ENCODE data around the gene NCKAP1. TPM values are rescaled to one million over a fixed set of nuclear protein-coding genes. Genes with fewer than 3 reads are reported as not detected.

Gene NCKAP1
- total RNA-seq, 1 donor from 2014 or later, result 13.2 TPM

GRCh38 chr2:182920631-182921056 lies 117.6 kb downstream of the NCKAP1 start:
- Mint-ChIP-seq H3K4me3 (ENCODE audit: low read depth) (no peak overlapping the region), H3K9me3 (no peaks in the 10 kb centered on the region), H3K4me1 (ENCODE audit: low read depth) (no peaks in the 10 kb centered on the region), H3K27ac (no peak overlapping the region), H3K36me3 (ENCODE audit: low read depth) (no peaks in the 10 kb centered on the region), H3K27me3 (ENCODE audit: low read depth) (no peaks in the 10 kb centered on the region)
- intact Hi-C loops (cut with micrococcal nuclease), result no loop called here
- DNase-seq (ENCODE audit: low spot score), result no peak

- H3K4me3 Mint-ChIP-seq (ENCODE audit: low read depth), result no peak overlapping the region
- H3K27me3 Mint-ChIP-seq (ENCODE audit: low read depth), result no peaks in the 10 kb centered on the region
- H3K9me3 Mint-ChIP-seq, result no peaks in the 10 kb centered on the region
- intact Hi-C loops (cut with micrococcal nuclease), result no loop called here
- H3K36me3 Mint-ChIP-seq (ENCODE audit: low read depth), result no peaks in the 10 kb centered on the region
- no peaks in the 10 kb centered on the region for H3K4me1 Mint-ChIP-seq (ENCODE audit: low read depth)
- no peak for DNase-seq (ENCODE audit: low spot score)
- H3K27ac Mint-ChIP-seq, result no peak overlapping the region
Measured at GRCh38 chr2:182920089-182920488, 118.2 kb downstream of the NCKAP1 start.

- H3K36me3 Mint-ChIP-seq (ENCODE audit: low read depth), result no peaks in the 10 kb centered on the region
- DNase-seq (ENCODE audit: low spot score), result no peak
- H3K4me3 Mint-ChIP-seq (ENCODE audit: low read depth), result no peak overlapping the region
- no peaks in the 10 kb centered on the region for H3K4me1 Mint-ChIP-seq (ENCODE audit: low read depth)
- intact Hi-C loops (cut with micrococcal nuclease), result no loop called here
- H3K9me3 Mint-ChIP-seq, result no peaks in the 10 kb centered on the region
- no peaks in the 10 kb centered on the region for H3K27me3 Mint-ChIP-seq (ENCODE audit: low read depth)
- H3K27ac Mint-ChIP-seq, result no peak overlapping the region
Measured at GRCh38 chr2:182918961-182919652, 119.2 kb downstream of the NCKAP1 start.

- Mint-ChIP-seq H3K27ac (no peak overlapping the region), H3K4me1 (ENCODE audit: low read depth) (no peaks in the 10 kb centered on the region), H3K9me3 (no peaks in the 10 kb centered on the region), H3K4me3 (ENCODE audit: low read depth) (no peak overlapping the region), H3K36me3 (ENCODE audit: low read depth) (no peaks in the 10 kb centered on the region), H3K27me3 (ENCODE audit: low read depth) (no peaks in the 10 kb centered on the region)
- no peak for DNase-seq (ENCODE audit: low spot score)
- intact Hi-C loops (cut with micrococcal nuclease), result no loop called here
Measured at GRCh38 chr2:182917924-182918323, 120.3 kb downstream of the NCKAP1 start.

- Mint-ChIP-seq H3K27ac (no peak overlapping the region), H3K4me1 (ENCODE audit: low read depth) (no peaks in the 10 kb centered on the region), H3K27me3 (ENCODE audit: low read depth) (no peaks in the 10 kb centered on the region), H3K4me3 (ENCODE audit: low read depth) (no peak overlapping the region), H3K36me3 (ENCODE audit: low read depth) (no peaks in the 10 kb centered on the region), H3K9me3 (no peaks in the 10 kb centered on the region)
- intact Hi-C loops (cut with micrococcal nuclease), result no loop called here
- DNase-seq (ENCODE audit: low spot score), result no peak
Measured at GRCh38 chr2:182916417-182916816, 121.8 kb downstream of the NCKAP1 start.

GRCh38 chr2:182915369-182916326 lies 122.6 kb downstream of the NCKAP1 start:
- H3K9me3 Mint-ChIP-seq, result no peaks in the 10 kb centered on the region
- no peaks in the 10 kb centered on the region for H3K27me3 Mint-ChIP-seq (ENCODE audit: low read depth)
- DNase-seq (ENCODE audit: low spot score), result no peak
- no peak overlapping the region for H3K27ac Mint-ChIP-seq
- no peak overlapping the region for H3K4me3 Mint-ChIP-seq (ENCODE audit: low read depth)
- no peaks in the 10 kb centered on the region for H3K4me1 Mint-ChIP-seq (ENCODE audit: low read depth)
- H3K36me3 Mint-ChIP-seq (ENCODE audit: low read depth), result no peaks in the 10 kb centered on the region
- intact Hi-C loops (cut with micrococcal nuclease), result no loop called here

GRCh38 chr2:182914852-182915251 lies 123.4 kb downstream of the NCKAP1 start:
- Mint-ChIP-seq H3K27ac (no peak overlapping the region), H3K4me3 (ENCODE audit: low read depth) (no peak overlapping the region), H3K4me1 (ENCODE audit: low read depth) (no peaks in the 10 kb centered on the region), H3K27me3 (ENCODE audit: low read depth) (no peaks in the 10 kb centered on the region), H3K9me3 (no peaks in the 10 kb centered on the region), H3K36me3 (ENCODE audit: low read depth) (no peaks in the 10 kb centered on the region)
- DNase-seq (ENCODE audit: low spot score), result no peak
- intact Hi-C loops (cut with micrococcal nuclease), result no loop called here

- Mint-ChIP-seq H3K4me1 (ENCODE audit: low read depth) (no peaks in the 10 kb centered on the region), H3K27ac (no peak overlapping the region), H3K9me3 (no peaks in the 10 kb centered on the region), H3K36me3 (ENCODE audit: low read depth) (no peaks in the 10 kb centered on the region), H3K4me3 (ENCODE audit: low read depth) (no peak overlapping the region), H3K27me3 (ENCODE audit: low read depth) (no peaks in the 10 kb centered on the region)
- DNase-seq (ENCODE audit: low spot score), result no peak
- intact Hi-C loops (cut with micrococcal nuclease), result no loop called here
Measured at GRCh38 chr2:182913064-182913463, 125.2 kb downstream of the NCKAP1 start.

- Mint-ChIP-seq H3K4me1 (ENCODE audit: low read depth) (no peaks in the 10 kb centered on the region), H3K36me3 (ENCODE audit: low read depth) (no peaks in the 10 kb centered on the region), H3K9me3 (no peaks in the 10 kb centered on the region), H3K27ac (no peak overlapping the region), H3K4me3 (ENCODE audit: low read depth) (no peak overlapping the region), H3K27me3 (ENCODE audit: low read depth) (no peaks in the 10 kb centered on the region)
- DNase-seq (ENCODE audit: low spot score), result no peak
- intact Hi-C loops (cut with micrococcal nuclease), result no loop called here
Measured at GRCh38 chr2:182912518-182912915, 125.7 kb downstream of the NCKAP1 start.

GRCh38 chr2:182911813-182912517 lies 126.3 kb downstream of the NCKAP1 start:
- no peak overlapping the region for H3K4me3 Mint-ChIP-seq (ENCODE audit: low read depth)
- H3K27me3 Mint-ChIP-seq (ENCODE audit: low read depth), result no peaks in the 10 kb centered on the region
- H3K27ac Mint-ChIP-seq, result no peak overlapping the region
- no peaks in the 10 kb centered on the region for H3K4me1 Mint-ChIP-seq (ENCODE audit: low read depth)
- intact Hi-C loops (cut with micrococcal nuclease), result no loop called here
- H3K36me3 Mint-ChIP-seq (ENCODE audit: low read depth), result no peaks in the 10 kb centered on the region
- no peaks in the 10 kb centered on the region for H3K9me3 Mint-ChIP-seq
- no peak for DNase-seq (ENCODE audit: low spot score)

- H3K4me1 Mint-ChIP-seq (ENCODE audit: low read depth), result no peaks in the 10 kb centered on the region
- H3K9me3 Mint-ChIP-seq, result no peaks in the 10 kb centered on the region
- no peak overlapping the region for H3K4me3 Mint-ChIP-seq (ENCODE audit: low read depth)
- no peak for DNase-seq (ENCODE audit: low spot score)
- no peaks in the 10 kb centered on the region for H3K36me3 Mint-ChIP-seq (ENCODE audit: low read depth)
- H3K27me3 Mint-ChIP-seq (ENCODE audit: low read depth), result no peaks in the 10 kb centered on the region
- H3K27ac Mint-ChIP-seq, result no peak overlapping the region
- intact Hi-C loops (cut with micrococcal nuclease), result no loop called here
Measured at GRCh38 chr2:182910965-182911364, 127.3 kb downstream of the NCKAP1 start.

- H3K4me1 Mint-ChIP-seq (ENCODE audit: low read depth), result no peaks in the 10 kb centered on the region
- no peak for DNase-seq (ENCODE audit: low spot score)
- intact Hi-C loops (cut with micrococcal nuclease), result no loop called here
- H3K36me3 Mint-ChIP-seq (ENCODE audit: low read depth), result no peaks in the 10 kb centered on the region
- no peak overlapping the region for H3K27ac Mint-ChIP-seq
- H3K4me3 Mint-ChIP-seq (ENCODE audit: low read depth), result no peak overlapping the region
- H3K27me3 Mint-ChIP-seq (ENCODE audit: low read depth), result peaks cover 2% of the 10 kb centered on the region
- H3K9me3 Mint-ChIP-seq, result no peaks in the 10 kb centered on the region
Measured at GRCh38 chr2:182907081-182907830, 131.0 kb downstream of the NCKAP1 start.
